SK-N-SH treated with all-trans-retinoic acid at 6 μM for 48 hours (cell line): ENCODE measurements around the gene DCUN1D2.

Experiments used
- ATAC-seq: fragments of 200-7000 bp; cut with Tn5 transposase; 3 replicates; pipeline ENCODE4 v1.9.1; 2020; ENCODE audit warnings: mild to moderate bottlenecking, moderate library complexity
- ARNTL ChIP-seq: fragments of 450-650 bp; formaldehyde crosslinking; IDR thresholded peaks from 2 replicates; pipeline ENCODE4 v1.5.0; 2020; ENCODE audit warnings: low read depth, mild to moderate bottlenecking, moderate library complexity, borderline replicate concordance
- CSDC2 ChIP-seq: fragments of 250-450 bp; sonication (Bioruptor Pico); IDR thresholded peaks from 2 replicates; pipeline ENCODE4 v1.5.0; 2020; ENCODE audit warnings: mild to moderate bottlenecking, moderate library complexity
- ESRRG ChIP-seq: fragments of 250-450 bp; sonication (Bioruptor Pico); IDR thresholded peaks from 2 replicates; pipeline ENCODE4 v1.6.1; 2021; ENCODE audit warnings: mild to moderate bottlenecking
- GLIS3 ChIP-seq: fragments of 250-450 bp; sonication (Bioruptor Pico); IDR thresholded peaks from 2 replicates; pipeline ENCODE4 v1.5.0; 2020; ENCODE audit warnings: mild to moderate bottlenecking, moderate library complexity
- ISL1 ChIP-seq: fragments of 250-450 bp; sonication (Bioruptor Pico); IDR thresholded peaks from 2 replicates; pipeline ENCODE4 v2.1.2; 2022; ENCODE audit warnings: mild to moderate bottlenecking, moderate library complexity
- OSR1 ChIP-seq: fragments of 250-450 bp; sonication (Bioruptor Pico); IDR thresholded peaks from 2 replicates; pipeline ENCODE4 v1.8.0; 2022; ENCODE audit warnings: moderate library complexity, mild to moderate bottlenecking, inconsistent platforms
- RARB ChIP-seq: fragments of 250-450 bp; sonication (Bioruptor Pico); IDR thresholded peaks from 2 replicates; pipeline ENCODE4 v1.8.0; 2021; ENCODE audit warnings: mild to moderate bottlenecking, moderate library complexity
- SNAI2 ChIP-seq: fragments of 250-450 bp; sonication (Bioruptor Pico); IDR thresholded peaks from 2 replicates; pipeline ENCODE4 v1.5.0; 2020; ENCODE audit warnings: mild to moderate bottlenecking, moderate library complexity
- TCF4 ChIP-seq: fragments of 250-450 bp; sonication (Bioruptor Pico); IDR thresholded peaks from 2 replicates; pipeline ENCODE4 v1.8.0; 2021; ENCODE audit warnings: mild to moderate bottlenecking, moderate library complexity, borderline replicate concordance
- TOX ChIP-seq: fragments of 250-450 bp; sonication (Bioruptor Pico); IDR thresholded peaks from 2 replicates; pipeline ENCODE4 v1.8.0; 2021; ENCODE audit warnings: mild to moderate bottlenecking, moderate library complexity, borderline replicate concordance
- ZC3H10 ChIP-seq: fragments of 250-450 bp; sonication (Bioruptor Pico); IDR thresholded peaks from 2 replicates; pipeline ENCODE4 v1.5.1; 2021; ENCODE audit warnings: mild to moderate bottlenecking, moderate library complexity
- ZFP3 ChIP-seq: fragments of 250-450 bp; sonication (Bioruptor Pico); IDR thresholded peaks from 2 replicates; pipeline ENCODE4 v1.5.0; 2020; ENCODE audit warnings: mild to moderate bottlenecking, moderate library complexity
- ZFP30 ChIP-seq: fragments of 450-650 bp; formaldehyde crosslinking; IDR thresholded peaks from 2 replicates; pipeline ENCODE4 v1.5.0; 2022; ENCODE audit warnings: mild to moderate bottlenecking, moderate library complexity
- ZNF70 ChIP-seq: fragments of 450-650 bp; formaldehyde crosslinking; IDR thresholded peaks from 2 replicates; pipeline ENCODE4 v1.5.0; 2020; ENCODE audit warnings: mild to moderate bottlenecking, moderate library complexity
- ZNF8 ChIP-seq: fragments of 450-650 bp; formaldehyde crosslinking; IDR thresholded peaks from 2 replicates; pipeline ENCODE4 v1.5.0; 2020; ENCODE audit warnings: mild to moderate bottlenecking, moderate library complexity
- TF ChIP-seq, protein P1 (sequence below): fragments of 250-450 bp; sonication (Bioruptor Pico); IDR thresholded peaks from 2 replicates; pipeline ENCODE4 v1.5.1; 2021; ENCODE audit warnings: mild to moderate bottlenecking, moderate library complexity
- TF ChIP-seq, protein P2 (sequence below): fragments of 250-450 bp; sonication (Bioruptor Pico); IDR thresholded peaks from 2 replicates; pipeline ENCODE4 v1.8.0; 2020; ENCODE audit warnings: mild to moderate bottlenecking, moderate library complexity, borderline replicate concordance
- TF ChIP-seq, protein P3 (sequence below): fragments of 250-450 bp; sonication (Bioruptor Pico); IDR thresholded peaks from 2 replicates; pipeline ENCODE4 v1.5.0; 2020; ENCODE audit warnings: mild to moderate bottlenecking, moderate library complexity
- TF ChIP-seq, protein P4 (sequence below): fragments of 250-450 bp; sonication (Bioruptor Pico); IDR thresholded peaks from 2 replicates; pipeline ENCODE4 v1.5.1; 2020; ENCODE audit warnings: low read depth, mild to moderate bottlenecking, moderate library complexity
- TF ChIP-seq, protein P5 (sequence below): fragments of 250-450 bp; sonication (Bioruptor Pico); IDR thresholded peaks from 2 replicates; pipeline ENCODE4 v1.8.0; 2021; ENCODE audit warnings: low read depth, mild to moderate bottlenecking, moderate library complexity, borderline replicate concordance

The DCUN1D2 gene

DNA sequence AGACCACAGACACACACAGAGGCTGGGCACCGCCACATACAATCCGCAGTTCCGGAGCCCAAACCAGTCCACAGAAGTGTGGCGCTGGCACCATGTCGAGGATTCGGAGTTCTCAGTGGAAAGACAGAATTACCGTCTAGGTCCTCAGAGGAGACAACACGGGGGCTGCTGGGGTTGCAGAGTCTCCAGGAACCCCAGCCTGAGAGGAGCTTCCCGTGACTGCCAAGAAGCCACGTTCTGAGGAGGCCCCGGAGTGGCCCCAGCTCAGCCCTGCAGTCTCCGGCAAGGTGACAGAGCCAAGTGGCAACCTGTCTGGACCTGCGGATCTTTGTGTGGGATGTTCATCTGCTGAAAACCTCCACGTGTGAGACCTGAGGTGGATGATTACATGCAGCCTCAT is 29.9 kb downstream of the DCUN1D2 start (continued):
- TF ChIP-seq, protein P1, sequence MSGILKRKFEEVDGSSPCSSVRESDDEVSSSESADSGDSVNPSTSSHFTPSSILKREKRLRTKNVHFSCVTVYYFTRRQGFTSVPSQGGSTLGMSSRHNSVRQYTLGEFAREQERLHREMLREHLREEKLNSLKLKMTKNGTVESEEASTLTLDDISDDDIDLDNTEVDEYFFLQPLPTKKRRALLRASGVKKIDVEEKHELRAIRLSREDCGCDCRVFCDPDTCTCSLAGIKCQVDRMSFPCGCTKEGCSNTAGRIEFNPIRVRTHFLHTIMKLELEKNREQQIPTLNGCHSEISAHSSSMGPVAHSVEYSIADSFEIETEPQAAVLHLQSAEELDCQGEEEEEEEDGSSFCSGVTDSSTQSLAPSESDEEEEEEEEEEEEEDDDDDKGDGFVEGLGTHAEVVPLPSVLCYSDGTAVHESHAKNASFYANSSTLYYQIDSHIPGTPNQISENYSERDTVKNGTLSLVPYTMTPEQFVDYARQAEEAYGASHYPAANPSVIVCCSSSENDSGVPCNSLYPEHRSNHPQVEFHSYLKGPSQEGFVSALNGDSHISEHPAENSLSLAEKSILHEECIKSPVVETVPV (CRISPR knock-in tag) = no peak
- TF ChIP-seq CSDC2 (CRISPR knock-in tag) (no peak), TOX (no peak)

DNA sequence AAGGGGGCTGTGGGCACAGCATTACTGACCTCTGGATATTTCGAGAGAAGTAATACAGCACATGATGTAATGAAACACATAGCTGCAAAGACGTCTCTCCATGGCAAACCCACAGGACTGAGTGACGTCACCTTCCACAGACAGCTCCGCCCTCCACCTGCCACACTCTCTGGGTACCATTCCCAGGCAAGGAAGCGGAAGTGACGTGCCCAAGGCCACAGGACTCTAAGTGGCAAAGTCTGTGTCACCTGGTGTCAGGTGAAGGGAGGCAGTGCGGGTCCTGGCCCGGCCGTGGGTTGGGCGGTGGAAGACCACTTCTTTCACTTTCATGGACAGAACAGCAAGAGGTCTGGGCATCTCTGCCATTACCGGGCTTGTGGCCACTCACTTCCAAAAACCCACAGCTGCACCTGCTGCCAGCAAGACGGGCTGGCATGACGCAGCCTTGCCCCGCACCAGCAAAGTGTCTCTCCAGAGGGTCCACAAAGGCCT is 30.4 kb downstream of the DCUN1D2 start:
- ATAC-seq = no peak
- TF ChIP-seq ZFP3 (CRISPR knock-in tag) = no peak
- TF ChIP-seq, protein P2, sequence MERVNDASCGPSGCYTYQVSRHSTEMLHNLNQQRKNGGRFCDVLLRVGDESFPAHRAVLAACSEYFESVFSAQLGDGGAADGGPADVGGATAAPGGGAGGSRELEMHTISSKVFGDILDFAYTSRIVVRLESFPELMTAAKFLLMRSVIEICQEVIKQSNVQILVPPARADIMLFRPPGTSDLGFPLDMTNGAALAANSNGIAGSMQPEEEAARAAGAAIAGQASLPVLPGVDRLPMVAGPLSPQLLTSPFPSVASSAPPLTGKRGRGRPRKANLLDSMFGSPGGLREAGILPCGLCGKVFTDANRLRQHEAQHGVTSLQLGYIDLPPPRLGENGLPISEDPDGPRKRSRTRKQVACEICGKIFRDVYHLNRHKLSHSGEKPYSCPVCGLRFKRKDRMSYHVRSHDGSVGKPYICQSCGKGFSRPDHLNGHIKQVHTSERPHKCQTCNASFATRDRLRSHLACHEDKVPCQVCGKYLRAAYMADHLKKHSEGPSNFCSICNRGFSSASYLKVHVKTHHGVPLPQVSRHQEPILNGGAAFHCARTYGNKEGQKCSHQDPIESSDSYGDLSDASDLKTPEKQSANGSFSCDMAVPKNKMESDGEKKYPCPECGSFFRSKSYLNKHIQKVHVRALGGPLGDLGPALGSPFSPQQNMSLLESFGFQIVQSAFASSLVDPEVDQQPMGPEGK = no peak

DNA sequence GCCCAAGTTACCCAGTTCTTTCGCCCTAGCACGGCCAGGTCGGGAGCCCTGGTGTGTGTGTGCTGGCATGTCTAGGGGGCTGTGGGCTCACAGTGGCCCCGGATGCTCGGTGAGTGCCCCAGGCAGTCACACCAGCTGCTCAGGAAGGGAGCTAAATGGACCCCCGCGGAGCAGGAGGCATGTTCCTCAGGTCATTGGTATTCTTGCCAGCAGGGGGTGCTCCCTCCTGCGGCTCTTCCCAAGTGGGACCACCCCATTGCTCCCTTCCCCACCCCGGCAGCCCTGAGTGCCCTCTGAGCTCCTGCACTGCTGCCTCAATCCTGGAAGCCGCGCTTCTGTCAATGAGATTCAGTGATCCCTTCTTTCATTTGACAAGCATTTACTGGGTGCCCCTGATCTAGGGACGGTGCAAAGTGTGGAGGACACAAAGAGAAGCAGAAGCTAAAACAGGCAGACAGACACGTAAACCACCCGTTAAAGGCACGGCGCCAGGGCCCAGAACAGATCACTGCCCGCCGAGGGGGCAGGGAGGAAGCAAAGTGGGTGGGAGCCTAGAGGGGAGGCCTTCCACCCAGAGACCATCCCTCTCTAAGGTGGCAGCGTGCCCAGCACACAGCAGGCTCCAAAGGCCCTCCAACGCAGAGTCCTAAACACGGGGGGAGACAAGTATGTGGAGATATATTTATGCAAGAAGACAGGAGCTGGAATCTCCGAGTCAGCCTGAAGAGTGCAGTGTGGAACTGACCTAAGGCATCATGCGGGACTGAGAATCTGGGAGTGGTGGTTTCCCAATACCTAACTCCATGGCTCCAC is 32.1 kb downstream of the DCUN1D2 start:
- peak; percentile 74 for ATAC-seq
- TF ChIP-seq SNAI2 (CRISPR knock-in tag) (no peak), TOX (no peak), ZFP30 (CRISPR knock-in tag) (no peak), ESRRG (CRISPR knock-in tag) (no peak), ZNF70 (no peak), GLIS3 (CRISPR knock-in tag) (no peak), ZFP3 (CRISPR knock-in tag) (no peak), ARNTL (CRISPR knock-in tag) (no peak), RARB (no peak), TCF4 (CRISPR knock-in tag) (no peak), OSR1 (CRISPR knock-in tag) (no peak), ISL1 (CRISPR knock-in tag) (no peak)
- TF ChIP-seq, protein P3, sequence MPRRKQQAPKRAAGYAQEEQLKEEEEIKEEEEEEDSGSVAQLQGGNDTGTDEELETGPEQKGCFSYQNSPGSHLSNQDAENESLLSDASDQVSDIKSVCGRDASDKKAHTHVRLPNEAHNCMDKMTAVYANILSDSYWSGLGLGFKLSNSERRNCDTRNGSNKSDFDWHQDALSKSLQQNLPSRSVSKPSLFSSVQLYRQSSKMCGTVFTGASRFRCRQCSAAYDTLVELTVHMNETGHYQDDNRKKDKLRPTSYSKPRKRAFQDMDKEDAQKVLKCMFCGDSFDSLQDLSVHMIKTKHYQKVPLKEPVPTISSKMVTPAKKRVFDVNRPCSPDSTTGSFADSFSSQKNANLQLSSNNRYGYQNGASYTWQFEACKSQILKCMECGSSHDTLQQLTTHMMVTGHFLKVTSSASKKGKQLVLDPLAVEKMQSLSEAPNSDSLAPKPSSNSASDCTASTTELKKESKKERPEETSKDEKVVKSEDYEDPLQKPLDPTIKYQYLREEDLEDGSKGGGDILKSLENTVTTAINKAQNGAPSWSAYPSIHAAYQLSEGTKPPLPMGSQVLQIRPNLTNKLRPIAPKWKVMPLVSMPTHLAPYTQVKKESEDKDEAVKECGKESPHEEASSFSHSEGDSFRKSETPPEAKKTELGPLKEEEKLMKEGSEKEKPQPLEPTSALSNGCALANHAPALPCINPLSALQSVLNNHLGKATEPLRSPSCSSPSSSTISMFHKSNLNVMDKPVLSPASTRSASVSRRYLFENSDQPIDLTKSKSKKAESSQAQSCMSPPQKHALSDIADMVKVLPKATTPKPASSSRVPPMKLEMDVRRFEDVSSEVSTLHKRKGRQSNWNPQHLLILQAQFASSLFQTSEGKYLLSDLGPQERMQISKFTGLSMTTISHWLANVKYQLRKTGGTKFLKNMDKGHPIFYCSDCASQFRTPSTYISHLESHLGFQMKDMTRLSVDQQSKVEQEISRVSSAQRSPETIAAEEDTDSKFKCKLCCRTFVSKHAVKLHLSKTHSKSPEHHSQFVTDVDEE (CRISPR knock-in tag) = no peak
- TF ChIP-seq, protein P4, sequence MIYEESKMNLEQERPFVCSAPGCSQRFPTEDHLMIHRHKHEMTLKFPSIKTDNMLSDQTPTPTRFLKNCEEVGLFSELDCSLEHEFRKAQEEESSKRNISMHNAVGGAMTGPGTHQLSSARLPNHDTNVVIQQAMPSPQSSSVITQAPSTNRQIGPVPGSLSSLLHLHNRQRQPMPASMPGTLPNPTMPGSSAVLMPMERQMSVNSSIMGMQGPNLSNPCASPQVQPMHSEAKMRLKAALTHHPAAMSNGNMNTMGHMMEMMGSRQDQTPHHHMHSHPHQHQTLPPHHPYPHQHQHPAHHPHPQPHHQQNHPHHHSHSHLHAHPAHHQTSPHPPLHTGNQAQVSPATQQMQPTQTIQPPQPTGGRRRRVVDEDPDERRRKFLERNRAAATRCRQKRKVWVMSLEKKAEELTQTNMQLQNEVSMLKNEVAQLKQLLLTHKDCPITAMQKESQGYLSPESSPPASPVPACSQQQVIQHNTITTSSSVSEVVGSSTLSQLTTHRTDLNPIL (CRISPR knock-in tag) = no peak
- TF ChIP-seq, protein P5, sequence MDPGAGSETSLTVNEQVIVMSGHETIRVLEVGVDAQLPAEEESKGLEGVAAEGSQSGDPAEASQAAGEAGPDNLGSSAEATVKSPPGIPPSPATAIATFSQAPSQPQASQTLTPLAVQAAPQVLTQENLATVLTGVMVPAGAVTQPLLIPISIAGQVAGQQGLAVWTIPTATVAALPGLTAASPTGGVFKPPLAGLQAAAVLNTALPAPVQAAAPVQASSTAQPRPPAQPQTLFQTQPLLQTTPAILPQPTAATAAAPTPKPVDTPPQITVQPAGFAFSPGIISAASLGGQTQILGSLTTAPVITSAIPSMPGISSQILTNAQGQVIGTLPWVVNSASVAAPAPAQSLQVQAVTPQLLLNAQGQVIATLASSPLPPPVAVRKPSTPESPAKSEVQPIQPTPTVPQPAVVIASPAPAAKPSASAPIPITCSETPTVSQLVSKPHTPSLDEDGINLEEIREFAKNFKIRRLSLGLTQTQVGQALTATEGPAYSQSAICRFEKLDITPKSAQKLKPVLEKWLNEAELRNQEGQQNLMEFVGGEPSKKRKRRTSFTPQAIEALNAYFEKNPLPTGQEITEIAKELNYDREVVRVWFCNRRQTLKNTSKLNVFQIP = no peak

DNA sequence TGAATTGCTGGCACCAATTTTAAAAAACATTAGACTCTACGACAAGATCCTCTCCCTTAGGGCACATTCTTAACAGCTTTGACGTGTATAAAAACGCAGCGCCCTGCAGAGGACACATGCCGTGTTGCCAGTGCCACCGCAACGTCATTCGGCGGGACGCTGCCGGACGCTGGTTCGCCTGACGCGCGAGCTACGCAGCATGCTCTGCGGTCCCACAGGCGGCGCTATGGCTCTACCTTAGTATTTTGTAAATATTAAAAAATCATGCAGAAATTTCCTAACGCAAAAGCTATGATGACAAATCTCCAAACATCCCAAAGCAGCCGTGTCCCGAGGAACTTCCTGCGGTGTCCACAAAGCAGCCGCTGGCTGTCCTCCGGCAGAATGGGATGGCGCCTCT is 33.0 kb downstream of the DCUN1D2 start:
- no peak for TF ChIP-seq ZNF8 (CRISPR knock-in tag)
- no peak for TF ChIP-seq ISL1 (CRISPR knock-in tag)
- TF ChIP-seq ZC3H10 (CRISPR knock-in tag) = no peak
- no peak for TF ChIP-seq RARB
- TF ChIP-seq TOX = no peak
- no peak for TF ChIP-seq GLIS3 (CRISPR knock-in tag)
- no peak for TF ChIP-seq ARNTL (CRISPR knock-in tag)
- TF ChIP-seq, all 23 proteins: peak for 0

More for the DNA sequence above, 33.0 kb downstream of the DCUN1D2 start:
- no peak for ATAC-seq
